Effector memory CD4-positive, alpha-beta T cell (primary cell): Measurements from ENCODE around the gene LRRC14B.

ENCODE experiments used
- DNase-seq, 3 donors: peaks; one replicate each; pipeline ENCODE4 v3.0.0-alpha.2; 2020
- H3K27ac ChIP-seq: 2 replicates; pipeline ENCODE4 v1.7.0; 2013; ENCODE audit warnings: mild to moderate bottlenecking, low read length, moderate library complexity; ENCODE audit not compliant: insufficient read depth, poor library complexity, severe bottlenecking
- H3K27me3 ChIP-seq: replicated peaks from 2 replicates; pipeline ENCODE4 v1.7.0; 2013; ENCODE audit warnings: mild to moderate bottlenecking, low read length; ENCODE audit not compliant: insufficient read depth, control insufficient read depth, poor library complexity, severe bottlenecking
- H3K36me3 ChIP-seq: 2 replicates; pipeline ENCODE4 v1.7.0; 2013; ENCODE audit warnings: mild to moderate bottlenecking, low read length, moderate library complexity; ENCODE audit not compliant: control insufficient read depth, insufficient read depth
- H3K4me1 ChIP-seq: 2 replicates; pipeline ENCODE4 v1.7.0; 2013; ENCODE audit warnings: low read length, mild to moderate bottlenecking; ENCODE audit not compliant: control insufficient read depth, insufficient read depth, poor library complexity, severe bottlenecking
- H3K4me3 ChIP-seq: 2 replicates; pipeline ENCODE4 v1.7.0; 2013; ENCODE audit warnings: low read length, low read depth, mild to moderate bottlenecking; ENCODE audit not compliant: insufficient read depth, poor library complexity, severe bottlenecking
- H3K9me3 ChIP-seq: 2 replicates; pipeline ENCODE4 v1.7.0; 2013; ENCODE audit warnings: mild to moderate bottlenecking, low read length, moderate library complexity; ENCODE audit not compliant: control insufficient read depth

LRRC14B gene

DNA sequence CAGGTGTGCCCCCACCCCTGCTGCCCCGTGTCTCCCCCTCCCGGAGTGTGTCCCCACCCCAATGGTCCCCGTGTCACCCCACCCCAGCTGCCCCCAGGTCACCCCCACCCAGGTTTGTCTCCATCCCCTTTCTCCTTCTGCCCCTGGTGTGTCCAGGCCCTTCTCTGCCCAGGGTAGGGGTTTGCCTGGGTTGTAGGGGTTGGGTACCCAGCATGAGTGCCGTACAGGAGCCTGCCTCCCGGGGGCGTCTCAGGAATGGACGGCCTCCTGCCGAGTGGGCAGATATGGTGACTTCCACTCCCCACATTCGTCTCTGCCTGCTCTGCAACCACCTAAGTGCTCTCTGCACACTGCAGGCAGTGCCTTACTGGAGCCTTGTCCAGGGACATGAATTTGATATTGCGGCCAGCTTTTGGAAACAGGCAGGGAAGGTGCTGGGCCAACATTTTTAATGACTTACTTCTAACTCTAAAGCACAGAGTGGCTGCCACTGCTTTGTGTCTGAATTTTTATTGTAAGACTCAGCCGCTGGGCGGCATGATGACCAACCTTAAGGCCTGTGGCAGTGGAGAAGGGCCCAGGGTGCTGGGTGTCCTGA is 6.7 kb downstream of the LRRC14B start:
- DNase-seq: no peak
- no peaks in the 10 kb centered on the region for H3K27me3 ChIP-seq
- H3K4me3 ChIP-seq: no peak overlapping the region
- no peaks in the 10 kb centered on the region for H3K36me3 ChIP-seq
- H3K4me1 ChIP-seq: no peaks in the 10 kb centered on the region
- no peaks in the 10 kb centered on the region for H3K9me3 ChIP-seq
- no peak overlapping the region for H3K27ac ChIP-seq

- H3K4me1 ChIP-seq: no peaks in the 10 kb centered on the region
- H3K9me3 ChIP-seq: no peaks in the 10 kb centered on the region
- DNase-seq: no peak
- H3K4me3 ChIP-seq: no peak overlapping the region
- H3K27me3 ChIP-seq: no peaks in the 10 kb centered on the region
- H3K27ac ChIP-seq: no peak overlapping the region
- peaks cover 5% of the 10 kb centered on the region for H3K36me3 ChIP-seq
Observed at GRCh38 chr5:198516-199196, 7.4 kb downstream of the LRRC14B start.

GRCh38 chr5:199197-199949 is 8.1 kb downstream of the LRRC14B start:
- Histone ChIP-seq H3K27ac (no peak overlapping the region), H3K36me3 (peaks cover 12% of the 10 kb centered on the region), H3K4me3 (no peak overlapping the region), H3K27me3 (no peaks in the 10 kb centered on the region), H3K4me1 (no peaks in the 10 kb centered on the region), H3K9me3 (no peaks in the 10 kb centered on the region)
- DNase-seq: no peak

DNA sequence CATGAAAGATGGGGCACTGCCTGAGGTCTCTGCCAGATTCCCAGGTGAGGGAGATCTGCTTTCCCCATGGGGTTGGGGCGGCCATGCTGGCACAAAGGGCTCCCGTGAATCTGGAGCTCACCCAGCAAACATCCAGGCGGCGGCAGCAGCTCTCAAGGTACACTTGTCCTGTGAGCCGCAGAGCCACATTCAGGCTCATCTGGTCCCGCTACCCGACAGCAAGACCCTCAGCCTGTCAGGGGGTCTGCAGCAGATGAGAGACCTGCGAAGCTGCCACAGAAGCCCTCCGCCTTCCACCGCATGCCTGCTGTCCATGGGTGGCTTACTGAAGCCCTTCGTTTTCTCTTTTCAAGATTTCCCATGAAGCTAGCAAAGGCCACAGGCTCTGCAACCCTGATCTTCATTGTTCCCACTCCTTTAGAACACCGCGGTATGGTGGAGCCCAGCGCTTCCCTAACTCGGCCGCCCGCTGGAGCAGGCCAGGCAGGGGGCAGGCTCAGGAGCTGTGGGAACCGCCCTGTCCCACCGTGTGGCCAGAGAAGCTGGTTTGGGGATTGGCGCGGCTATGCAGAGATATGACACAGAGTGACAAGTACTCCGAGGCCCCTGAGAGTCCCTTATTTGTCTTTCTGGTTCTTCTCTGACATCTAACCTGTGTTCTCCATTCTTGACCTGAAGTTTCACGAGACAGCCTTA is 8.8 kb downstream of the LRRC14B start:
- Histone ChIP-seq H3K36me3 (peaks cover 19% of the 10 kb centered on the region), H3K27me3 (no peaks in the 10 kb centered on the region), H3K4me1 (no peaks in the 10 kb centered on the region), H3K27ac (no peak overlapping the region), H3K9me3 (no peaks in the 10 kb centered on the region), H3K4me3 (no peak overlapping the region)
- no peak for DNase-seq

GRCh38 chr5:200985-201384 is 9.7 kb downstream of the LRRC14B start:
- DNase-seq: no peak
- Histone ChIP-seq H3K4me3 (no peak overlapping the region), H3K9me3 (no peaks in the 10 kb centered on the region), H3K27me3 (no peaks in the 10 kb centered on the region), H3K4me1 (no peaks in the 10 kb centered on the region), H3K36me3 (peaks cover 28% of the 10 kb centered on the region), H3K27ac (no peak overlapping the region)

- H3K27me3 ChIP-seq: no peaks in the 10 kb centered on the region
- no peak overlapping the region for H3K27ac ChIP-seq
- H3K4me3 ChIP-seq: no peak overlapping the region
- no peaks in the 10 kb centered on the region for H3K4me1 ChIP-seq
- DNase-seq: no peak
- H3K9me3 ChIP-seq: no peaks in the 10 kb centered on the region
- peaks cover 35% of the 10 kb centered on the region for H3K36me3 ChIP-seq
Observed at GRCh38 chr5:201672-202071, 10.4 kb downstream of the LRRC14B start.

- H3K27me3 ChIP-seq: no peaks in the 10 kb centered on the region
- no peaks in the 10 kb centered on the region for H3K9me3 ChIP-seq
- H3K4me1 ChIP-seq: no peaks in the 10 kb centered on the region
- H3K27ac ChIP-seq: no peak overlapping the region
- H3K36me3 ChIP-seq: peaks cover 49% of the 10 kb centered on the region
- no peak overlapping the region for H3K4me3 ChIP-seq
- DNase-seq: no peak
Observed at GRCh38 chr5:203246-203930, 12.1 kb downstream of the LRRC14B start.

DNA sequence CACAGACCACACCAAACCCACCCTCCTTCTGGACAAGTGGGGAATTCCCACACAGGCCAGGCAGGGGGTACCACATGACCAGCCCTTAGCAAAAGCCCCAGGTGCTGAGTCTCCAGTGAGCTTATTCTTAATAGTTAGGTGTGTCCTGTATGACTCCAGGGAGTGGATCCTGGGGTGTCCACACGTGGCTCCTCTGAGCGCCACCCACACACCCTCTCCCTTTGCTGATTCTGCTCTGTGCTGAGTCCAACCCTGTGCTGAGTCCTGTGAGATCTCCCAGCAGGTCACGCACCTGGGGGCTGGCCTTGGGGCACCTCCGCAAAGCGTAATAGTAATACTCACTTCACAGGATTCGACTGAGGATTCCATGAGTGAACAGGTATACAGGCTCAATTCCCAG is 12.7 kb downstream of the LRRC14B start:
- Histone ChIP-seq H3K27me3 (no peaks in the 10 kb centered on the region), H3K9me3 (no peaks in the 10 kb centered on the region), H3K4me1 (no peaks in the 10 kb centered on the region), H3K4me3 (no peak overlapping the region), H3K27ac (no peak overlapping the region), H3K36me3 (peaks cover 53% of the 10 kb centered on the region)
- no peak for DNase-seq

DNA sequence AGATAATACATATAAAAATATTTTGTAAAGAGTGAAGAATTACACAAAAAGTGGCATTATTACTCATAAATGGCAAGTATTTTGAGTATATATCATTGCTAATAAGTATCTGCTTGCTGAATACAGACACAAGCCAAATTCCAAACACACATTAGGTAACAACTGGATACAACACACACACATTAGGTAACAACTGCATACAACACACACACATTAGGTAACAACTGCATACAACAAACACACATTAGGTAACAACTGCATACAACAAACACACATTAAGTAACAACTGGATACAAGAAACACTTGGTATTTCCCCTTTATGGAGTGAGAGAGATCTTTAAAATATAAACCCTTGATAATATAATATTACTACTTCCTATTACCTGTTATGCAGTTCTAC is 13.2 kb downstream of the LRRC14B start:
- Histone ChIP-seq H3K36me3 (peaks cover 53% of the 10 kb centered on the region), H3K9me3 (no peaks in the 10 kb centered on the region), H3K27me3 (no peaks in the 10 kb centered on the region), H3K4me1 (no peaks in the 10 kb centered on the region), H3K4me3 (no peak overlapping the region), H3K27ac (no peak overlapping the region)
- no peak for DNase-seq
